Right lobe of liver (tissue), 4 donors: ENCODE results near the gene XRN2.

ENCODE experiments used
- POLR2A ChIP-seq: fragments of 450-650 bp; IDR thresholded peaks from one replicate; pipeline ENCODE4 v1.6.1; 2017; ENCODE audit warnings: antibody characterized with exemption, mild to moderate bottlenecking
- TF ChIP-seq, protein P1 (sequence below), 4 donors: fragments of 200-600 bp in 3 of 4; fragments of 450-650 bp in 1 of 4; IDR thresholded peaks; one replicate each; pipeline versions ENCODE4 v1.5.1 to v1.8.0; 2016 to 2022; ENCODE audit warnings: antibody characterized with exemption in 4 of 4, mild to moderate bottlenecking in 2 of 4
- donor health status: DM: no; HTN: no; CAD: no.
- donor health status: DM: no; HTN: no; CAD: no.
- donor health status: DM: no; HTN: yes; CAD: no.

DNA sequence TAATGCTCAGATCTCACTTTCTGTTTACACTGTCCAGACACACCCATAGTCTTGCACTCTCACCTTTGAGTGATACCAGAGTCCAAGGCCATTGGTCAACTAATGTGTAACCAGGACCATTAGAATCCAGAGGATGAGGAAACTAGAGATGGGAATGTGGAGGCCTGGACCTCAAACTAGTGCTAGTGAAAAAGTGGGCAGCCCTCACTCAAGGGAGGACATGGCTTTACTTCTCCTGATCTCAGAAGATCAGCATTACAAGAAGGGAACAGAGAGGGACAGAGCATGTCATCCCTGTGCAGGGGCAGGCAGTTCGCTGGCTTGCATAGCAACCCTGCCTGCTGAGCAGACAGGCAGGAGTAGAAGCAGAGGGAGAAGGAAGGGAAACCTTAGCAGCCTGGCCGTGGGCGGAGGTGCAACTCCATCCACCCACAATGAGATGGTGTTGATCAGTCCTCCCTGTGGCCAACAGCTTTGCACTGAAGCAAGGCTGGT is 22.6 kb upstream of the XRN2 start:
- TF ChIP-seq, protein P1, sequence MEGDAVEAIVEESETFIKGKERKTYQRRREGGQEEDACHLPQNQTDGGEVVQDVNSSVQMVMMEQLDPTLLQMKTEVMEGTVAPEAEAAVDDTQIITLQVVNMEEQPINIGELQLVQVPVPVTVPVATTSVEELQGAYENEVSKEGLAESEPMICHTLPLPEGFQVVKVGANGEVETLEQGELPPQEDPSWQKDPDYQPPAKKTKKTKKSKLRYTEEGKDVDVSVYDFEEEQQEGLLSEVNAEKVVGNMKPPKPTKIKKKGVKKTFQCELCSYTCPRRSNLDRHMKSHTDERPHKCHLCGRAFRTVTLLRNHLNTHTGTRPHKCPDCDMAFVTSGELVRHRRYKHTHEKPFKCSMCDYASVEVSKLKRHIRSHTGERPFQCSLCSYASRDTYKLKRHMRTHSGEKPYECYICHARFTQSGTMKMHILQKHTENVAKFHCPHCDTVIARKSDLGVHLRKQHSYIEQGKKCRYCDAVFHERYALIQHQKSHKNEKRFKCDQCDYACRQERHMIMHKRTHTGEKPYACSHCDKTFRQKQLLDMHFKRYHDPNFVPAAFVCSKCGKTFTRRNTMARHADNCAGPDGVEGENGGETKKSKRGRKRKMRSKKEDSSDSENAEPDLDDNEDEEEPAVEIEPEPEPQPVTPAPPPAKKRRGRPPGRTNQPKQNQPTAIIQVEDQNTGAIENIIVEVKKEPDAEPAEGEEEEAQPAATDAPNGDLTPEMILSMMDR (IDR thresholded peaks at IDR 0.05), result no peak
- TF ChIP-seq POLR2A, result no peak
